Left lung (tissue), 10 donors: ENCODE data around the gene STK39. TPM values are rescaled to one million over a fixed set of nuclear protein-coding genes. Genes with fewer than 3 reads are reported as not detected.

ENCODE experiments used
- ATAC-seq: fragments of 200-7000 bp; cut with Tn5 transposase; one replicate; pipeline ENCODE4 v1.9.1; 2020; ENCODE audit warnings: moderate library complexity
- DNase-seq, 4 donors: peaks; one replicate each; pipeline ENCODE4 v3.0.0-alpha.2; 2013 to 2020
- H3K27ac ChIP-seq, 2 donors: fragments of 200-600 bp; sonication (generic) in 1 of 2; one replicate each; pipeline versions ENCODE4 v1.5.0 to v1.8.0; 2020 to 2021
- H3K27me3 ChIP-seq, 2 donors: fragments of 200-600 bp; sonication (generic) in 1 of 2; one replicate each; pipeline versions ENCODE4 v1.5.0 to v1.8.0; 2020 to 2021
- H3K36me3 ChIP-seq, 2 donors: fragments of 200-600 bp; sonication (generic) in 1 of 2; one replicate each; pipeline versions ENCODE4 v1.5.0 to v1.8.0; 2020 to 2021
- H3K4me1 ChIP-seq, 2 donors: fragments of 200-600 bp; one replicate each; pipeline ENCODE4 v1.8.0; 2021
- H3K4me3 ChIP-seq, 2 donors: fragments of 200-600 bp; sonication (generic) in 1 of 2; one replicate each; pipeline versions ENCODE4 v1.5.0 to v1.8.0; 2020 to 2021; ENCODE audit warnings: mild to moderate bottlenecking in 1 of 2
- H3K9me3 ChIP-seq, 2 donors: fragments of 200-600 bp; sonication (generic) in 1 of 2; one replicate each; pipeline versions ENCODE4 v1.5.0 to v1.8.0; 2020 to 2021
- intact Hi-C, 2 donors: fragments of 100-400 bp; cut with DNase I; formaldehyde crosslinking; loops; one replicate each; pipeline versions ENCODE4 v1.11.2 to v1.14.2; 2022
- polyA plus RNA-seq, 6 donors: library from polyadenylated mRNA; unstranded; fragments of 120-200 nt; gene quantifications; one replicate each; pipeline ENCODE4 v1.2.1, GENCODE V29; 2013; ENCODE audit not compliant: insufficient read length in 6 of 6
- total RNA-seq, 2 donors: library from RNA; stranded (reverse); fragmentation: NEBNext Ultra II Directional; extraction: Animal tissue kit (Norgen Biotek cat#: 25700); gene quantifications; one replicate each; pipeline ENCODE4 v1.2.1, GENCODE V29; 2021
- TF ChIP-seq, protein P1 (sequence below), 2 donors: fragments of 200-600 bp; sonication (generic) in 1 of 2; IDR thresholded peaks; one replicate each; pipeline versions ENCODE4 v1.5.0 to v1.8.0; 2021; ENCODE audit warnings: antibody characterized with exemption in 2 of 2
- donor health status: DM: no; HTN: yes; CAD: no.
- donor health status: DM: no; HTN: no; CAD: no.

Gene STK39
- total and polyA plus RNA-seq, 8 donors = 15.7 to 31.3 (median 27.0) TPM

DNA sequence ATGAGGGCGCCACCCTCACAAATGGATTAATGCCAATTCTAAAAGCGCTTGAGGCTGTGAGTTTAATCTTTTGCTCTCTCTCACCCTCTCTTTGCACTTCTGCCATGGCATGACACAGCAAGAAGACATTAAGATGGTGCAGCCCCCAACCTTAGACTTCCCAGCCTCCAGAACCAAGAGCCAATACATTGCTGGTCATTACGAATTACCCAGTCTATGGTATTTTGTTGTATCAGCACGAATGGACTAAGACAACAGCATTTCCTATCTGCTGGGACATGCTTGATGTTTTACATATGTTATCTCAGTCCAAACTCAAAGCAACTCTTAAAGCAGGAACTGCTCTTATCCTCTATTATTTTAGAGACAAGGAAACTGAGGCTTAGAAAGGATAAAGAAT lies 222.9 kb downstream of the STK39 start:
- Histone ChIP-seq H3K27me3 (no peaks in the 10 kb centered on the region), H3K27ac (no peak overlapping the region), H3K4me1 (no peaks in the 10 kb centered on the region), H3K9me3 (no peaks in the 10 kb centered on the region), H3K4me3 (no peak overlapping the region), H3K36me3 (no peaks in the 10 kb centered on the region)
- TF ChIP-seq, protein P1, sequence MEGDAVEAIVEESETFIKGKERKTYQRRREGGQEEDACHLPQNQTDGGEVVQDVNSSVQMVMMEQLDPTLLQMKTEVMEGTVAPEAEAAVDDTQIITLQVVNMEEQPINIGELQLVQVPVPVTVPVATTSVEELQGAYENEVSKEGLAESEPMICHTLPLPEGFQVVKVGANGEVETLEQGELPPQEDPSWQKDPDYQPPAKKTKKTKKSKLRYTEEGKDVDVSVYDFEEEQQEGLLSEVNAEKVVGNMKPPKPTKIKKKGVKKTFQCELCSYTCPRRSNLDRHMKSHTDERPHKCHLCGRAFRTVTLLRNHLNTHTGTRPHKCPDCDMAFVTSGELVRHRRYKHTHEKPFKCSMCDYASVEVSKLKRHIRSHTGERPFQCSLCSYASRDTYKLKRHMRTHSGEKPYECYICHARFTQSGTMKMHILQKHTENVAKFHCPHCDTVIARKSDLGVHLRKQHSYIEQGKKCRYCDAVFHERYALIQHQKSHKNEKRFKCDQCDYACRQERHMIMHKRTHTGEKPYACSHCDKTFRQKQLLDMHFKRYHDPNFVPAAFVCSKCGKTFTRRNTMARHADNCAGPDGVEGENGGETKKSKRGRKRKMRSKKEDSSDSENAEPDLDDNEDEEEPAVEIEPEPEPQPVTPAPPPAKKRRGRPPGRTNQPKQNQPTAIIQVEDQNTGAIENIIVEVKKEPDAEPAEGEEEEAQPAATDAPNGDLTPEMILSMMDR (IDR thresholded peaks at IDR 0.05) = no peak
- intact Hi-C loops = no loop called here
- DNase-seq (no peak), ATAC-seq (no peak)

DNA sequence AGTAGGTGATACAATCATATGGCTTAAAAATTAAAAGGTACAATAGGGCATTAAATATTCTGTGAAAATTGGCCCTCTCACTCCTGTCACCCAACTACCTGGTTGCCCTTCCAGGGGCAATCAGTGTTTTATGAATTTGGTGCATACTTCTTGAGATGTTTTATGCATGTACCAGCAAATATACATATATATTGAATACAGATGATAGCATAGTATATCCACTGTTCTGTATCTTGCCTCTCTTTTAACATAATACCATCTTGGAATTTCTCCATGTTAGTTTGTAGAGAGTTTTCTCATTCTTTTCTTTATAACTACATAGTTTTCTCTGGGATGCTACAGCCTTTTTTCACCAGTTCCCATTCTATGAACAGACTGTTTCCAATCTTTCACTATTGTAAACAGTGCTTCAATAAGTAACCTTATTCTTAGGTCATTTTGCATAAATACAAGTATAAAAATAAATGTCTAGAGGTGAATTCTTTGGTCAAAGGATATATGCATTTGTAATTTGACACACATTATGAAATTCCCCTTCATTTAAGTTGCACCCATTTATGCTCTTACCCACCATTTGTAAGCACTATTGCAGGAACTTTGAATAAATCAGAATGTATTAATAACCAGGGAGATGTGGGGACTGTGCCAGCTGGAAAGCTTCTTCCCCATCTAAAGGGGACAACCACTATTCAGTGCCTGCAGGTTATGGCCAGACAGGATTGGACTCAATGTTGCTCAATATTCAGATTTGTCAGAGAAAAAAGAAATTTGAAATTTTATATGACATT lies 225.4 kb downstream of the STK39 start:
- H3K4me1 ChIP-seq = no peaks in the 10 kb centered on the region
- no peaks in the 10 kb centered on the region for H3K9me3 ChIP-seq
- DNase-seq (no peak), ATAC-seq (no peak)
- no peaks in the 10 kb centered on the region for H3K27me3 ChIP-seq
- TF ChIP-seq, protein P1 (IDR thresholded peaks at IDR 0.05) = no peak
- H3K27ac ChIP-seq = no peak overlapping the region
- intact Hi-C loops = no loop called here
- H3K4me3 ChIP-seq = no peak overlapping the region
- no peaks in the 10 kb centered on the region for H3K36me3 ChIP-seq

DNA sequence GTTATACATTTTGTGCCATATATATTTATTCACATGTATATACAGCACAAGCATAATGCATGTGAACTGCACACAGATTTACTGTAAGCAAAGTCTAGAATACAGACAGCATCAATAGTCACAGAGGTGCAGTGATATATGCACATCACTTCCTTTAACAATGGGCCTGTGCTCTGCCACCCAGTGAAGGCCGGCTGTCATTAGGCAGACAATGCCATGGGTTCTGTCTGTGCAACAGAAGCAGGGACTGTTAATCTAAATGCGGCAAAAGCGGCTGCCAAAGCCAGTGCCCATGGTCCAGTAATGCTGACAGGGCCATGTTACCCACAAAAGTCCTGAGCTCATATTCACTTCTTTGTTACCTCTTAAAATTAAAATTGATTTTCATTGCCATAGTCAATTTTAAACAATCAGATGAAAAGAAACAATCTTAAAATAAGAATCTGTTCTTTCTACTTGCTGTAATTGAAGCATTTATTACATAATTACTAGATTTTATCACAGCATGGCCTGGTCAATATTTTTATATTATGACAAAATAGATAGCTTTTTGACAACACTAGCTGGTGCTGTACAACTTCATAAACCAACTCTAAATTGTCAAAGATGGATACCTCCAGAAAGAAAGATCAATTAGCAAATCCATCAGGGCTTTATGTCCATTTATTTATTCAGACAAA lies 232.0 kb downstream of the STK39 start:
- DNase-seq = no peak
- TF ChIP-seq, protein P1 (IDR thresholded peaks at IDR 0.05) = no peak
- no peaks in the 10 kb centered on the region for H3K4me1 ChIP-seq
- intact Hi-C loops = no loop called here
- no peak for ATAC-seq
- H3K27me3 ChIP-seq = no peaks in the 10 kb centered on the region
- no peak overlapping the region for H3K4me3 ChIP-seq
- H3K9me3 ChIP-seq = no peaks in the 10 kb centered on the region
- no peak overlapping the region for H3K27ac ChIP-seq
- H3K36me3 ChIP-seq = no peaks in the 10 kb centered on the region

DNA sequence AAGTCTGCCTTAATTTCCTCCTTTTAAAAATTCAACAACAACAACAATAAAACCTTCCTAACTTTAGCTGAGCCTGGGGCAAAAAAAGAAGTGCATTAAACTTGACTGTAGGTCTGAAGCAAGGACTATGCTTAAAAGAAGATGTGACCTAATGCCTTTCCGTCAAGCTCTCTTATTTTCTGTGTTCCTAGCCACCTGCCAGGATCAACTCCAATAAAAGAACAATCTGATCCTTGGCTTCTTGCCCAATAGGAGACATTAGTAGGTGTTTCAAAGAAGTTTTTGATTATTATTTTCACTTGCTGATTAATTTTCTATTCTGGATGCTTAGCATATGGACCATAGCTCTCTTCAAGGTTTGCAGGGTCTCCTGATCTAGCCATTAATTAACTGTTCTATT lies 237.5 kb downstream of the STK39 start:
- H3K4me1 ChIP-seq = no peaks in the 10 kb centered on the region
- H3K27me3 ChIP-seq = no peaks in the 10 kb centered on the region
- no peak overlapping the region for H3K27ac ChIP-seq
- DNase-seq (no peak), ATAC-seq (no peak)
- intact Hi-C loops = no loop called here
- no peaks in the 10 kb centered on the region for H3K9me3 ChIP-seq
- H3K36me3 ChIP-seq = no peaks in the 10 kb centered on the region
- TF ChIP-seq, protein P1 (IDR thresholded peaks at IDR 0.05) = no peak
- no peak overlapping the region for H3K4me3 ChIP-seq

DNA sequence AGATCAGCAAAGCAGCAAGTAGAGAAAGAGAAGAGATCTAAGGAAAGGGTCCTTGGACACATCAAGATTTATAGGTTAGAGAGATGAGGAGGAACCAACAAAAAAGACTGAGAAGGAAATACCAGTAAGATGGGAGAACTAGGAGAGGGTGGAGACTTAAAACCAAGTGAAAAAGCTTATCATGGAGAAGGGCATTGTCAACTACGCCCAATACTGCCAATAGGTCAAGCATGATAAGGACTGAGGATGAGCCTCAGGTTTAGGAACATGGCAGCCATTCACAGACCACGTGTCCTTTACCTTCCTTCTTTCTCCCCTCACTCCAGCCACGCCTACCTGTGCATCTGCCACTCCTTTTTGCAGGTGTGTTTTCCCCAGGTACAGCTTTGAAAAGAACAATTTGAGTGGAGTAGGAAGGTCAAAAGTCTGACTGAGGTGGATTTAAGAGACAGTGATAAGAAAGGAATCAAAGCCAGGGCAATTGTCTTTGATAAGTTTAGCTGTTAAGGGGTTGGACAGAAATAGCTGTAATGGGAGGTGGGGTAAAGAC lies 238.7 kb downstream of the STK39 start:
- no peaks in the 10 kb centered on the region for H3K27me3 ChIP-seq
- intact Hi-C loops = no loop called here
- no peaks in the 10 kb centered on the region for H3K9me3 ChIP-seq
- H3K36me3 ChIP-seq = no peaks in the 10 kb centered on the region
- no peak for ATAC-seq
- TF ChIP-seq, protein P1 (IDR thresholded peaks at IDR 0.05) = no peak
- H3K4me3 ChIP-seq = no peak overlapping the region
- H3K27ac ChIP-seq = no peak overlapping the region
- no peak for DNase-seq
- H3K4me1 ChIP-seq = no peaks in the 10 kb centered on the region
